ENCODE results near the gene KLF11. TPM values are rescaled to one million over a fixed set of nuclear protein-coding genes. Genes with fewer than 3 reads are reported as not detected.

Gene KLF11
- total and polyA plus RNA-seq, 2 donors (not counting 3 experiments of a cell fraction or from before 2014, with no cell fraction given) = 10.5 to 11.3 TPM

DNA sequence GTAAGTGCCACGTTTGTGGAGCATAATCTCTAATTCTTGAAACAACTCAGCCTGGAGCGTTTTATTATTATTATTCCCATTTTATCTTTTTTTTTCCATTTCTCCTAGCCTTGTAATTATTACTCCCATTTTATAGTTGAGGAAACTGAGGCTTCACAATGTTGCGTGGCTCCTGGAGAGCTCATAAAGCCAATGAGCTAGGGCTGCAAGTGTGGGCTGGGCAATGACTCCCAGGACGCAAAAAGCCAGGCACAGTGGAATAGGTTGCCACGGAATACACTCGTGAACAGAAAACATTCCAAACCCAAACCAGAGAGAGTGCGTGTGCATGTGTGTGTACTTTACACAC is 13.5 kb upstream of the KLF11 start:
- dilution Hi-C loops (cut with MboI; ENCODE audit: extremely low pct_ligation_motif_present, low sequenced_read_pairs) (no loop called here), intact Hi-C loops (cut with micrococcal nuclease) (loop anchor here (5.0 kb wide), 1 partner anchor 218 kb away; no protein-coding TSS in a partner anchor)
- DNase-seq (ENCODE audit: low read depth, low spot score) = no peak
- Histone ChIP-seq H3K79me2 (ENCODE audit: control insufficient read depth, insufficient read depth, low read length) (no peaks in the 10 kb centered on the region), H3K36me3 (ENCODE audit: control insufficient read depth in 2 of 2, extremely low read depth in 1 of 2, insufficient read depth in 2 of 2, low read length in 2 of 2) (no peaks in the 10 kb centered on the region), H2AFZ (ENCODE audit: low read depth, low read length) (peak overlapping the region; percentile 88), H3K27me3 (ENCODE audit: control insufficient read depth in 2 of 2, insufficient read depth in 2 of 2, low read length in 2 of 2) (no peaks in the 10 kb centered on the region), H3K9ac (replicated peaks; ENCODE audit: extremely low read depth, insufficient read depth, low read length) (no peak overlapping the region), H4K20me1 (replicated peaks; ENCODE audit: control insufficient read depth, extremely low read depth, insufficient read depth, low read length) (no peaks in the 10 kb centered on the region), H3K4me3 (replicated peaks in 1 of 3; ENCODE audit: insufficient read depth in 1 of 3, low read depth in 1 of 3, low read length in 3 of 3) (no peak overlapping the region), H3K4me2 (ENCODE audit: insufficient read depth, low read length) (no peak overlapping the region), H3K27ac (ENCODE audit: insufficient read depth, low read depth, low read length) (no peak overlapping the region), H3K9me1 (replicated peaks; ENCODE audit: control insufficient read depth, extremely low read depth, insufficient read depth, low read length) (no peaks in the 10 kb centered on the region), H3K4me1 (ENCODE audit: control insufficient read depth, extremely low read depth, insufficient read depth, low read length) (peaks cover 7% of the 10 kb centered on the region), H3K9me3 (replicated peaks; ENCODE audit: control insufficient read depth, insufficient read depth, low read length) (no peaks in the 10 kb centered on the region)
- BruUV-seq (replicated peaks) = no TSS peak
- POLR2A ChIA-PET = no interaction called here
- FAIRE-seq = no peak
- TF ChIP-seq MYC (IDR thresholded peaks at IDR 0.05; ENCODE audit: low read depth, low read length) (no peak), GATA2 (IDR thresholded peaks at IDR 0.05; ENCODE audit: insufficient read depth, insufficient read length, low read depth, low read length) (no peak), JUN (IDR thresholded peaks at IDR 0.05; ENCODE audit: borderline replicate concordance, insufficient read depth, insufficient read length, low read depth) (no peak), POLR2A (IDR thresholded peaks at IDR 0.05; ENCODE audit: low read depth, low read length) (no peak), POLR2AphosphoS5 (IDR thresholded peaks at IDR 0.05; ENCODE audit: insufficient read depth, low read depth, low read length) (no peak), EZH2 (IDR thresholded peaks at IDR 0.05; ENCODE audit: borderline replicate concordance, low read depth, low read length, severe bottlenecking) (no peak), FOS (IDR thresholded peaks at IDR 0.05; ENCODE audit: borderline replicate concordance, insufficient read depth, low read length) (no peak)
- TF ChIP-seq, protein P1, sequence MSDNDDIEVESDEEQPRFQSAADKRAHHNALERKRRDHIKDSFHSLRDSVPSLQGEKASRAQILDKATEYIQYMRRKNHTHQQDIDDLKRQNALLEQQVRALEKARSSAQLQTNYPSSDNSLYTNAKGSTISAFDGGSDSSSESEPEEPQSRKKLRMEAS (IDR thresholded peaks at IDR 0.05; ENCODE audit: insufficient read depth, insufficient read length) = no peak
- TF ChIP-seq, protein P2, sequence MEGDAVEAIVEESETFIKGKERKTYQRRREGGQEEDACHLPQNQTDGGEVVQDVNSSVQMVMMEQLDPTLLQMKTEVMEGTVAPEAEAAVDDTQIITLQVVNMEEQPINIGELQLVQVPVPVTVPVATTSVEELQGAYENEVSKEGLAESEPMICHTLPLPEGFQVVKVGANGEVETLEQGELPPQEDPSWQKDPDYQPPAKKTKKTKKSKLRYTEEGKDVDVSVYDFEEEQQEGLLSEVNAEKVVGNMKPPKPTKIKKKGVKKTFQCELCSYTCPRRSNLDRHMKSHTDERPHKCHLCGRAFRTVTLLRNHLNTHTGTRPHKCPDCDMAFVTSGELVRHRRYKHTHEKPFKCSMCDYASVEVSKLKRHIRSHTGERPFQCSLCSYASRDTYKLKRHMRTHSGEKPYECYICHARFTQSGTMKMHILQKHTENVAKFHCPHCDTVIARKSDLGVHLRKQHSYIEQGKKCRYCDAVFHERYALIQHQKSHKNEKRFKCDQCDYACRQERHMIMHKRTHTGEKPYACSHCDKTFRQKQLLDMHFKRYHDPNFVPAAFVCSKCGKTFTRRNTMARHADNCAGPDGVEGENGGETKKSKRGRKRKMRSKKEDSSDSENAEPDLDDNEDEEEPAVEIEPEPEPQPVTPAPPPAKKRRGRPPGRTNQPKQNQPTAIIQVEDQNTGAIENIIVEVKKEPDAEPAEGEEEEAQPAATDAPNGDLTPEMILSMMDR (IDR thresholded peaks at IDR 0.05; ENCODE audit: extremely low read depth in 1 of 2, insufficient read depth in 1 of 2, low read depth in 1 of 2, low read length in 2 of 2) = no peak
- CTCF ChIA-PET = interaction anchor here (1.1 to 16.1 kb wide), 5 partner anchors 12 to 259 kb away, joined by 3 to 151 read pairs (median 5); no protein-coding TSS in a partner anchor

Data from endothelial cell of umbilical vein (primary cell).